ENCODE measurements around the gene IFIT1. TPM values are rescaled to one million over a fixed set of nuclear protein-coding genes. Genes with fewer than 3 reads are reported as not detected.

Gene IFIT1
- total and polyA plus RNA-seq, 9 of the 15 experiments (the other 6 are each of a cell fraction or from before 2014, with no cell fraction given), result 0.03 to 0.40 (median 0.18) TPM

DNA sequence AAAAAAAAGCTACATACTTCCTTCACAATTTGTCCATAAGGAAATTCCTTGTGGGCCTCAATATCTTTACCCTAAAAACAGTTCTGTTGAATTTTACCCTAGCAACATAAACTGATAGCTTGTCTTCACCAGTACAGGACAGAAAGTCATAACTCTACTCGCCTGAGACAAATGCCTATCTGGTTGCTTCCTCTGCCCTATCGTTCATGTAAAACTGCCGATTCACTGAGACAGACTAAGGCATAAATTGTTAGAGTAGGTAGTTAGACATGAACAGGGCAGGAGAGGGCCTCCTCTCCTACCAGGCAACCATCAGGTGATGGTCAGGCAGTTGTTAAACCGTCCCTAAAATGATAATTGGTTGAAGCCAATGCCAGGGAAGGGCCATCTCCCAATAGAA, 39.6 kb upstream of the IFIT1 start (continued):
- TF ChIP-seq PBX2 (CRISPR knock-in tag; IDR thresholded peaks at IDR 0.05; ENCODE audit: low read depth) (no peak), PBX2 (tag; conservative IDR thresholded peaks at IDR 0.05; ENCODE audit: low read depth) (peak; percentile 83), STAT5A (IDR thresholded peaks at IDR 0.05; ENCODE audit: borderline replicate concordance, low read length) (no peak), TRIM24 (IDR thresholded peaks at IDR 0.05) (peak in 1 of 2 experiments; percentile 16; a peak in 1 of 4 replicates), TCF3 (CRISPR knock-in tag; IDR thresholded peaks at IDR 0.05) (peak; percentile 52; the same call in 1 of the 2 replicates), SP2 (IDR thresholded peaks at IDR 0.05; ENCODE audit: extremely low read depth, low read depth, low read length, poor library complexity, severe bottlenecking) (no peak), MAFG (tag; conservative IDR thresholded peaks at IDR 0.05) (peak; percentile 66), SRSF7 (optimal IDR thresholded peaks at IDR 0.05; ENCODE audit: low read depth, low read length) (no peak), ZNF239 (CRISPR knock-in tag; IDR thresholded peaks at IDR 0.05) (no peak), ILF3 (IDR thresholded peaks at IDR 0.05; ENCODE audit: borderline replicate concordance) (no peak), POU5F1 (IDR thresholded peaks at IDR 0.05; ENCODE audit: borderline replicate concordance, low read depth, low read length, partially characterized antibody) (no peak), HNRNPK (IDR thresholded peaks at IDR 0.05; ENCODE audit: low read depth, low read length, poor library complexity, severe bottlenecking) (no peak), C11orf30 (IDR thresholded peaks at IDR 0.05; ENCODE audit: low read depth) (peak; percentile 41), ZNF511 (CRISPR knock-in tag; IDR thresholded peaks at IDR 0.05) (no peak), ESRRA (IDR thresholded peaks at IDR 0.05; ENCODE audit: borderline replicate concordance, low read depth) (no peak), HMG20A (CRISPR knock-in tag; conservative IDR thresholded peaks at IDR 0.05) (no peak), ARID1B (IDR thresholded peaks at IDR 0.05) (0 out of 2 replicates have a peak, but pooled peaks have one; percentile 48), SUPT5H (IDR thresholded peaks at IDR 0.05) (no peak), FOXK2 (conservative IDR thresholded peaks at IDR 0.05 in 1 of 2, IDR thresholded peaks at IDR 0.05 in 1 of 2; ENCODE audit: low read depth in 2 of 2) (no peak), SMAD4 (CRISPR knock-in tag; conservative IDR thresholded peaks at IDR 0.05) (no peak), CEBPB (tag; IDR thresholded peaks at IDR 0.05) (no peak), ZNF253 (CRISPR knock-in tag; conservative IDR thresholded peaks at IDR 0.05) (no peak), NCOR1 (IDR thresholded peaks at IDR 0.05) (peak; percentile 23; the same call in 1 of the 2 replicates), ARID2 (IDR thresholded peaks at IDR 0.05) (no peak), MXI1 (IDR thresholded peaks at IDR 0.05; ENCODE audit: low read depth, low read length) (no peak), ZFX (CRISPR knock-in tag; IDR thresholded peaks at IDR 0.05) (no peak), MEF2A (IDR thresholded peaks at IDR 0.05; ENCODE audit: control insufficient read depth, low read depth, low read length) (no peak)
- TF ChIP-seq, protein P1, sequence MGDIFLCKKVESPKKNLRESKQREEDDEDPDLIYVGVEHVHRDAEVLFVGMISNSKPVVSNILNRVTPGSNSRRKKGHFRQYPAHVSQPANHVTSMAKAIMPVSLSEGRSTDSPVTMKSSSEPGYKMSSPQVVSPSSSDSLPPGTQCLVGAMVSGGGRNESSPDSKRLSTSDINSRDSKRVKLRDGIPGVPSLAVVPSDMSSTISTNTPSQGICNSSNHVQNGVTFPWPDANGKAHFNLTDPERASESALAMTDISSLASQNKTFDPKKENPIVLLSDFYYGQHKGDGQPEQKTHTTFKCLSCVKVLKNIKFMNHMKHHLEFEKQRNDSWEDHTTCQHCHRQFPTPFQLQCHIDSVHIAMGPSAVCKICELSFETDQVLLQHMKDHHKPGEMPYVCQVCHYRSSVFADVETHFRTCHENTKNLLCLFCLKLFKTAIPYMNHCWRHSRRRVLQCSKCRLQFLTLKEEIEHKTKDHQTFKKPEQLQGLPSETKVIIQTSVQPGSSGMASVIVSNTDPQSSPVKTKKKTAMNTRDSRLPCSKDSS (IDR thresholded peaks at IDR 0.05; ENCODE audit: low read depth, partially characterized antibody), result no peak
